GM12873 (cell line): Measurements from ENCODE around the gene FIBP.

Experiments
- TF ChIP-seq, protein P1 (sequence below): IDR thresholded peaks from 2 replicates; pipeline ENCODE4 v1.5.1; 2012; ENCODE audit warnings: low read depth, mild to moderate bottlenecking, moderate library complexity, low read length, control low read depth; ENCODE audit not compliant: insufficient read depth; ENCODE audit errors: missing control alignments

Gene FIBP

DNA sequence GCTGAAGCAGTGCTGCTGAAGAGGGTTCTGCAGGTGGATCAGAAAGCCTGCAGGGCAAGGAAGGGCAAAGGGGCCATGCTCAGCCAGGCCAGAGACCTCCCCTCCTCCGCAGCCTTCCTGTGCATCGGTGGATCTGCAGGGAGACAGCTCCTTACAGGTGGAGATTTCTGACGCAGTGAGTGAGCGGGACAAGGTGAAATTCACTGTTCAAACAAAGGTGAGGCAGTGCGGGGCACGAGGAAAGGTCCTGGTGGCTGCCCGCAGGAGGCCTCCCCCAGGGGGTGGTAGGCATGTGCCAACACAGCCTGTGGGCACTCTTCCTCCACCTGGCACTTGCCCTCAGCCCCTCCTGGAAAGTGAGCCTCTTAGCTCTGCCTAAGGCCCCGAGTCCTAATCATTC, 38.9 kb downstream of the FIBP start:
- TF ChIP-seq, protein P1, sequence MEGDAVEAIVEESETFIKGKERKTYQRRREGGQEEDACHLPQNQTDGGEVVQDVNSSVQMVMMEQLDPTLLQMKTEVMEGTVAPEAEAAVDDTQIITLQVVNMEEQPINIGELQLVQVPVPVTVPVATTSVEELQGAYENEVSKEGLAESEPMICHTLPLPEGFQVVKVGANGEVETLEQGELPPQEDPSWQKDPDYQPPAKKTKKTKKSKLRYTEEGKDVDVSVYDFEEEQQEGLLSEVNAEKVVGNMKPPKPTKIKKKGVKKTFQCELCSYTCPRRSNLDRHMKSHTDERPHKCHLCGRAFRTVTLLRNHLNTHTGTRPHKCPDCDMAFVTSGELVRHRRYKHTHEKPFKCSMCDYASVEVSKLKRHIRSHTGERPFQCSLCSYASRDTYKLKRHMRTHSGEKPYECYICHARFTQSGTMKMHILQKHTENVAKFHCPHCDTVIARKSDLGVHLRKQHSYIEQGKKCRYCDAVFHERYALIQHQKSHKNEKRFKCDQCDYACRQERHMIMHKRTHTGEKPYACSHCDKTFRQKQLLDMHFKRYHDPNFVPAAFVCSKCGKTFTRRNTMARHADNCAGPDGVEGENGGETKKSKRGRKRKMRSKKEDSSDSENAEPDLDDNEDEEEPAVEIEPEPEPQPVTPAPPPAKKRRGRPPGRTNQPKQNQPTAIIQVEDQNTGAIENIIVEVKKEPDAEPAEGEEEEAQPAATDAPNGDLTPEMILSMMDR, result no peak

DNA sequence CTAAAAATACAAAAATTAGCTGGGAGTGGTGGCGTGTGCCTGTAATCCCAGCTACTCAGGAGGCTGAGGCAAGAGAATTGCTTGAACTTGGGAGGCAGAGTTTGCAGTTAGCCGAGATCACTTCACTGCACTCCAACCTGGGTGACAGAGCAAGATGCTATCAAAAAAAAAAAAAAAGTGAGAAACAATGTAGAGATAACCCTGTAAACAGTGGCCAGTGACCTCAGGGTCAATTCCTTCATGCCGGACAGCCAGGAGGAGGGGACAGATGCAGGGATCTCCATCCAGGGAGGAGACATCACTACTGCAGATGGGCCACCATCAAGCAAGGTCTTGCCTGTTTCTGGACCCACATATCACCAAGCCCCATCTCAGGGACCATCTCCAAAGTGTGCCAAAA, 40.5 kb downstream of the FIBP start:
- TF ChIP-seq, protein P1, result no peak

DNA sequence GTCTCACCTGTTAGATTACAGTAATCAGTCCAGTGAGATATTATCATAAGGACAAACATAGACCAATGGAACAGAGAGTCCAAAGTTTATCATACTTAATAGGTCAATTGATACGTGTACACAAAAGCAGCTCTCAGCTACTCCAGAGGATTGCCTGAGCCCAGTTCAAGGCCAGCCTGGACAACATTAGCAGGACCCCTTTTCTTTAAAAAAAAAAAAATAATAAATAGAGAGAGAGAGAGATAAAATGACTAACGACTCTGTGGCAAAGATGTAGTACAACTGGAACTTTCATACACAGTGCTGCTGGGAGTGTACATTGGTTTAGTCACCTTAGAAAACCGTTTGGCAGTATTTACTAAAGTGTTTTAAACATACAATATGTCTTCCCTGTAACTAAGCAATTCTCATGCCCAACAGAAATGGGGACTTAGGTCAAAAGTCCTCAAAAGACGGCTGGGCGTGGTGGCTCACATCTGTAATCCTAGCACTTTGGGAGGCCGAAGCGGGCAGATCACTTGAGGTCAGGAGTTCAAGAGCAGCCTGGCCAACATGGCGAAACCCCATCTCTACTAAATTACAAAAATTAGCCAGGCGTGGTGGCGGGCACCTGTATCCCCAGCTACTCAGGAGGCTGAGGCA, 43.9 kb downstream of the FIBP start:
- TF ChIP-seq, protein P1, result no peak

DNA sequence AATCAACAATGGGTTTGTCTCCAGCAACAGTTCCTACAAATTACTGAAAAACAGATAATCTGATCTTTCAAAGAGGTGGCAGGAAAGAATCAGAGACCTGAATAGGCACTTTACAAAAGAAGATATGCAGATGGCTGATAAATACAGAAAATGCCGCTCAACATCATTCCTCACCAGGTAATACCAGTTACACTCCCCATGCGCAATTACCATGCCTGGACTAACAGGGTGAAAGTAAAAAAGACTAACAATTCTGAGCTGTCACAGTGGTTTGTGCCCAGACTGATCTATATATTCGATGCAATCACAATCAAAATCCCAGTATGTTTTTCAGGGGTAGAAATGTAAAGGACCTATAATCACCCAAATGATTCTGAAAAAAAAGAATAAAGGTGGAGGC, 44.5 kb downstream of the FIBP start:
- TF ChIP-seq, protein P1, result no peak

DNA sequence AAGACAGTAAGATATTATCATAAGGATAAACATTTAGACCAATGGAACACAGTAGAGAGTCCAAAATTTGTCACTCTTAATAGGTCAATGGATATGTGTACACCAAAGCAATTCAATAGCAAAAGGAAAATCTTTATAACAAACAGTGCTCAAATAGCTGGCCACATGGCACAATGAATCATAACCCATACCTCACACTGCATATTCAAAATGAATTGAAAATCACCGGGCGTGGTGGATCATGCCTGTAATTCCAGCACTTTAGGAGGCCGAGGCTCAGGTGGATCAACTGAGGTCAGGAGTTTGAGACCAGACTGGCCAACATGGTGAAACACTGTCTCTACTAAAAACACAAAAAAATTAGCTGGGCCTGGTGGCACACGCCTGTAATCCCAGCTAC, 46.1 kb downstream of the FIBP start:
- TF ChIP-seq, protein P1, result no peak

DNA sequence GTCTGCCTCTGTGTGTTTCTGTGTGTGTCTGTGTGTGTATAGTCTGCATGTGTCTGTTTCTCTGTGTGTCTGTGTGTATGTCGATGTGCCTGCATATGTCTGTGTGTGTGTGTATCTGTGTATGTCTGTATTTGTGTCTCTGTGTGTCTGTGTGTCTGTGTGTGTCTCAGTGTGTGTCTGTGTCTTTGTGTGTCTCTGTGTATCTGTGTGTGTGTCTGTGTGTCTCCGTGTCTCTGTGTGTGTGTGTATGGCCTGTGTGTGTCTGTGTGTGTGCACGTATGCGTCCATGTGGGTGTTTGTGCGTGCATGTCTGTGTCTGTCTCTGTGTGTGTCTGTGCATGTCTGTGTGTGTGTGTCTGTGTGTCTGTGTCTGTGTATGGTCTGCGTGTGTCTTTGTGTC, 54.1 kb downstream of the FIBP start:
- TF ChIP-seq, protein P1, result no peak
